ENCODE measurements around the gene NFATC2.

The NFATC2 gene

GRCh38 chr20:51509208-51509607, 33.3 kb downstream of the NFATC2 start:
- Histone ChIP-seq H3K79me2 (ENCODE audit: insufficient read depth, low read length) (0 out of 2 replicates have a peak, but pooled peaks cover 4% of the 10 kb centered on the region), H3K27ac (ENCODE audit: low read depth, low read length) (no peak overlapping the region), H3K4me2 (ENCODE audit: low read depth, low read length, poor library complexity, severe bottlenecking) (no peak overlapping the region), H3K9me3 (ENCODE audit: insufficient read depth, low read length) (no peaks in the 10 kb centered on the region), H3K4me3 (ENCODE audit: insufficient read depth, low read length, poor library complexity, severe bottlenecking) (no peak overlapping the region), H3K9me2 (replicated peaks; ENCODE audit: insufficient read depth, low read length) (no peaks in the 10 kb centered on the region), H3K36me3 (ENCODE audit: low read length) (no peaks in the 10 kb centered on the region), H2AFZ (ENCODE audit: low read depth, low read length, severe bottlenecking) (no peak overlapping the region), H3K27me3 (ENCODE audit: low read length) (no peaks in the 10 kb centered on the region), H3K9ac (ENCODE audit: low read length) (no peak overlapping the region), H4K20me1 (ENCODE audit: low read depth, low read length) (no peaks in the 10 kb centered on the region), H3F3A (ENCODE audit: insufficient read depth) (no peaks in the 10 kb centered on the region)
- TF ChIP-seq CTCF (IDR thresholded peaks at IDR 0.05; ENCODE audit: insufficient read depth, low read length, poor library complexity, severe bottlenecking) (no peak), EZH2phosphoT487 (conservative IDR thresholded peaks at IDR 0.05; ENCODE audit: low read length) (no peak)

GRCh38 chr20:51508780-51509179, 33.7 kb downstream of the NFATC2 start:
- Histone ChIP-seq H3K9me3 (ENCODE audit: insufficient read depth, low read length) (no peaks in the 10 kb centered on the region), H3K27me3 (ENCODE audit: low read length) (no peaks in the 10 kb centered on the region), H3K4me2 (ENCODE audit: low read depth, low read length, poor library complexity, severe bottlenecking) (no peak overlapping the region), H3K79me2 (ENCODE audit: insufficient read depth, low read length) (no peaks in the 10 kb centered on the region), H3K9me2 (replicated peaks; ENCODE audit: insufficient read depth, low read length) (no peaks in the 10 kb centered on the region), H2AFZ (ENCODE audit: low read depth, low read length, severe bottlenecking) (no peak overlapping the region), H3K4me3 (ENCODE audit: insufficient read depth, low read length, poor library complexity, severe bottlenecking) (no peak overlapping the region), H3K27ac (ENCODE audit: low read depth, low read length) (no peak overlapping the region), H3K9ac (ENCODE audit: low read length) (no peak overlapping the region), H3F3A (ENCODE audit: insufficient read depth) (no peaks in the 10 kb centered on the region), H3K36me3 (ENCODE audit: low read length) (no peaks in the 10 kb centered on the region), H4K20me1 (ENCODE audit: low read depth, low read length) (no peaks in the 10 kb centered on the region)
- TF ChIP-seq CTCF (IDR thresholded peaks at IDR 0.05; ENCODE audit: insufficient read depth, low read length, poor library complexity, severe bottlenecking) (no peak), EZH2phosphoT487 (conservative IDR thresholded peaks at IDR 0.05; ENCODE audit: low read length) (no peak)

DNA sequence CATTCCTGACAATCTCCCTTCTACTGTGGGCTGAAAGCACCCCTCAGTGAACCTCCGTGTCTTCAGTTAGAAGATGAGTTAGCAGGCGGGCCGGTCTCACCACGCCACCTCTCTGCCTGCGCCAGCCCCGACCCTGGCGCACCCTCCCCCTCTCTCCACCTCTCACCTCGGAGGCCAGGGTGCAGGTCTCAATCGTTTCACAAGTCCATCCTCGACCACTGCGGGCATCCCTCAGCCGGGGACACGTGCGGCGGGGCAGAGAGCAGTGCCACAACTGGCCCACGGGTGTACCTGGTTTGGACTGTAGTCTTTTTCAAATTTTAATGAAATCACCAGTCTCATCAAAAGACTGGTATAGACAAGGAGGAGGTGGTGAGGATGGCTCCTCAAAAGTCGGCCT, 34.4 kb downstream of the NFATC2 start:
- H3F3A ChIP-seq (ENCODE audit: insufficient read depth) = no peaks in the 10 kb centered on the region
- TF ChIP-seq CTCF (IDR thresholded peaks at IDR 0.05; ENCODE audit: insufficient read depth, low read length, poor library complexity, severe bottlenecking) (no peak), EZH2phosphoT487 (conservative IDR thresholded peaks at IDR 0.05; ENCODE audit: low read length) (no peak)
- H3K4me2 ChIP-seq (ENCODE audit: low read depth, low read length, poor library complexity, severe bottlenecking) = no peak overlapping the region
- no peaks in the 10 kb centered on the region for H3K9me3 ChIP-seq (ENCODE audit: insufficient read depth, low read length)
- H3K9me2 ChIP-seq (replicated peaks; ENCODE audit: insufficient read depth, low read length) = no peaks in the 10 kb centered on the region
- no peaks in the 10 kb centered on the region for H3K79me2 ChIP-seq (ENCODE audit: insufficient read depth, low read length)
- no peaks in the 10 kb centered on the region for H4K20me1 ChIP-seq (ENCODE audit: low read depth, low read length)
- no peak overlapping the region for H3K27ac ChIP-seq (ENCODE audit: low read depth, low read length)
- no peaks in the 10 kb centered on the region for H3K36me3 ChIP-seq (ENCODE audit: low read length)
- H3K9ac ChIP-seq (ENCODE audit: low read length) = no peak overlapping the region
- H3K4me3 ChIP-seq (ENCODE audit: insufficient read depth, low read length, poor library complexity, severe bottlenecking) = no peak overlapping the region
- no peak overlapping the region for H2AFZ ChIP-seq (ENCODE audit: low read depth, low read length, severe bottlenecking)
- H3K27me3 ChIP-seq (ENCODE audit: low read length) = no peaks in the 10 kb centered on the region

Measured in SU-DHL-6 (cell line).